Gastroesophageal sphincter (tissue), 4 donors: Measurements from ENCODE around the gene CARMIL3. TPM values are rescaled to one million over a fixed set of nuclear protein-coding genes. Genes with fewer than 3 reads are reported as not detected.
"Not testable (repeated sequence)": the region's sequence is repeated elsewhere in the genome, so short reads cannot be mapped to it uniquely, and the experiment has no call there.

Source experiments
- ATAC-seq: fragments of 150-250 bp; one replicate; pipeline ENCODE4 v1.9.1; 2016; ENCODE audit warnings: mild to moderate bottlenecking, moderate library complexity
- H3K27ac ChIP-seq, 4 donors: fragments of 200-600 bp; sonication (generic) in 3 of 4; 1 replicate in 3 of 4; 2 replicates in 1 of 4; pipeline ENCODE4 v1.5.1; 2016 to 2019
- H3K27me3 ChIP-seq: fragments of 200-600 bp; sonication (generic); one replicate; pipeline ENCODE4 v1.5.1; 2019
- H3K36me3 ChIP-seq, 2 donors: fragments of 200-600 bp; sonication (generic); one replicate each; pipeline ENCODE4 v1.5.1; 2019; ENCODE audit warnings: control low read depth in 1 of 2
- H3K4me1 ChIP-seq, 3 donors: fragments of 200-600 bp; sonication (generic); 1 replicate in 2 of 3; 2 replicates in 1 of 3; pipeline ENCODE4 v1.5.1; 2016 to 2019; ENCODE audit warnings: control low read depth in 2 of 3
- H3K4me3 ChIP-seq, 2 donors: fragments of 200-600 bp; sonication (generic); one replicate each; pipeline ENCODE4 v1.5.1; 2019; ENCODE audit warnings: mild to moderate bottlenecking in 1 of 2, moderate library complexity in 1 of 2
- H3K9me3 ChIP-seq, 3 donors: fragments of 200-600 bp; sonication (generic); one replicate each; pipeline ENCODE4 v1.5.1; 2017 to 2019; ENCODE audit warnings: control low read depth in 2 of 3
- EP300 ChIP-seq: sonication (generic); formaldehyde crosslinking; IDR thresholded peaks from one replicate; pipeline ENCODE4 v1.6.1; 2017; ENCODE audit warnings: antibody characterized with exemption, mild to moderate bottlenecking
- POLR2A ChIP-seq, 2 donors: fragments of 450-650 bp; IDR thresholded peaks; one replicate each; pipeline ENCODE4 v1.6.1; 2017; ENCODE audit warnings: antibody characterized with exemption in 2 of 2, mild to moderate bottlenecking in 2 of 2, moderate library complexity in 1 of 2
- POLR2AphosphoS5 ChIP-seq: sonication (generic); formaldehyde crosslinking; IDR thresholded peaks from one replicate; pipeline ENCODE4 v1.6.1; 2017; ENCODE audit warnings: antibody characterized with exemption
- whole genome bisulfite sequencing, 2 donors: methylation state at CpG; one replicate each; pipeline ENCODE4 v1.1.5; 2018; ENCODE audit warnings: low coverage in 1 of 2; 5-methylcytosine and 5-hydroxymethylcytosine counted together
- total RNA-seq, 4 donors: library from RNA; depleted of rRNA; stranded (reverse); fragments of >200 nt; gene quantifications; one replicate each; pipeline ENCODE4 v1.1.0, GENCODE V29; 2016
- TF ChIP-seq, protein P1 (sequence below), 4 experiments: fragments of 200-600 bp in 2 of 4; fragments of 450-650 bp in 2 of 4; sonication (generic) in 1 of 4; IDR thresholded peaks; one replicate each; pipeline ENCODE4 v1.5.1; 2017 to 2019; ENCODE audit warnings: antibody characterized with exemption in 4 of 4, mild to moderate bottlenecking in 2 of 4, moderate library complexity in 2 of 4

CARMIL3 gene
- total RNA-seq, 4 donors from 2014 or later: 0.12 to 0.47 (median 0.17) TPM; not detected in 1

DNA sequence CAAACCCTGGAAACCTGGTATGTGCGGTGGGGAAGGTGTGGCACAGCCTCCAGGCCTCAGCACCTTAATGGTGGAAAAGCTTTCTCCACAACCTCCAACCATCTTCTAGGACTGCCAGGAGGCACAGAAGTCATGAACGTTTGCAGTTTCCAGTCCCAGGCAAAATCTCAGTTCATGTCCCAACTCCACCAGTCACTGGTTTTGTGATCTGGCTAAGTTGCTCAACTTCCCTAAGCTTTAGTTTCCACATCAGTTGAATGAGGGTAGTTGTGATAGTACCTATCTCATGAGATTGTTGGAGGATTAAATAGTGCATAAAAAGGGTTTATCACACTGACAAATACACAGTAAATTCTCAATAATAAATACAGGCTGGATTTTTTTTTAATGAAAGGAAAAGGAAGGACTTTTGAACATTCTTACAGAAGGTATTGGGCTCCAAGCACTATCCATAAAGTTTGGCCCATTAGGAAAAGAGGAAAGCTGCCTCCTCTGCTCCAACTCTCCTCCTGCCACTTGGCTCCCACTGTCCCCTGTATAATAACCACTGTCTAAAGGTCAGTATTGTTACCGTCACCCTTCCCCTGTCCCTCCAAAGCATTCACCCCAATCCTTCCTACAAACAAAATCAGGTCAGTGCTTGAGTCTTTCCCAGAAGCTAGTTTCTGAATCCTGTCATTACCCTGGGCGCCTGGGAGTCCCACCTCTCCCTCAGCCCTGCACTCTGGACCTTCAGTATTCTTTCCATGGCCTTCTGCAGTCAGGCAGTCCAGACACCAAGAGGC lies 48.6 kb downstream of the CARMIL3 start:
- Histone ChIP-seq H3K27me3 (no peaks in the 10 kb centered on the region), H3K4me1 (peaks cover 0 to 5% (median 2%) of the 10 kb centered on the region in 3 donors), H3K36me3 (peaks cover 0 to 54% of the 10 kb centered on the region in 2 donors), H3K9me3 (no peaks in the 10 kb centered on the region), H3K4me3 (no peak overlapping the region), H3K27ac (no peak overlapping the region)
- 83 to 100% methylated on average over 1 to 3 of the region's 4 CpGs for WGBS, 2 donors
- ATAC-seq: no peak
- TF ChIP-seq, protein P1, sequence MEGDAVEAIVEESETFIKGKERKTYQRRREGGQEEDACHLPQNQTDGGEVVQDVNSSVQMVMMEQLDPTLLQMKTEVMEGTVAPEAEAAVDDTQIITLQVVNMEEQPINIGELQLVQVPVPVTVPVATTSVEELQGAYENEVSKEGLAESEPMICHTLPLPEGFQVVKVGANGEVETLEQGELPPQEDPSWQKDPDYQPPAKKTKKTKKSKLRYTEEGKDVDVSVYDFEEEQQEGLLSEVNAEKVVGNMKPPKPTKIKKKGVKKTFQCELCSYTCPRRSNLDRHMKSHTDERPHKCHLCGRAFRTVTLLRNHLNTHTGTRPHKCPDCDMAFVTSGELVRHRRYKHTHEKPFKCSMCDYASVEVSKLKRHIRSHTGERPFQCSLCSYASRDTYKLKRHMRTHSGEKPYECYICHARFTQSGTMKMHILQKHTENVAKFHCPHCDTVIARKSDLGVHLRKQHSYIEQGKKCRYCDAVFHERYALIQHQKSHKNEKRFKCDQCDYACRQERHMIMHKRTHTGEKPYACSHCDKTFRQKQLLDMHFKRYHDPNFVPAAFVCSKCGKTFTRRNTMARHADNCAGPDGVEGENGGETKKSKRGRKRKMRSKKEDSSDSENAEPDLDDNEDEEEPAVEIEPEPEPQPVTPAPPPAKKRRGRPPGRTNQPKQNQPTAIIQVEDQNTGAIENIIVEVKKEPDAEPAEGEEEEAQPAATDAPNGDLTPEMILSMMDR (IDR thresholded peaks at IDR 0.05): no peak
- no peak for TF ChIP-seq EP300
- TF ChIP-seq POLR2AphosphoS5: no peak
- TF ChIP-seq POLR2A (IDR thresholded peaks at IDR 0.05): no peak

DNA sequence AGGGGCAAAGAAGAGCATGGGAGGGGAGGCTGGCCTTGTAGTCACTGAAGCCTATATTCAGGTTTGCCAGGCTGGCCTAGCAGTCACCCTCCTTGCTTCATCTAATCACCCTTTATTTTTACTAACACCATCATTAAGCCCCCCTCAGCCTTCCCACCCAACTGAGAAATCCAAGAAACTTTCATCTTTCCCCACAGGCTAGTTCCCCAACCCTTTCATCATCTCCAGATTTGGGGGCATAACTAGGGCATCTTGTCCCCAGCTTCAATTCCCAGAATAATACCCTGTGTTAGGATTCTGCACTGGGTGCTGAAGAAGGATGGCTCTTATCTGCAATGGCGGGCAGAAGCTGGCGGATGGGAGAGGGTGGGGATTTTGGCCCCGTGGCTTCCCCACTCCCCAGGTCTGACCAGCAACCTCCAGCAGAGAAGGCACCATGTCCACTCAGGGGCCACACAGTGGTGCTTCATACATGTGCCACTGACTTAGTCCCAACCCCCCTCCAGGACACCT lies 49.2 kb downstream of the CARMIL3 start:
- H3K9me3 ChIP-seq: no peaks in the 10 kb centered on the region
- no peaks in the 10 kb centered on the region for H3K4me1 ChIP-seq
- TF ChIP-seq POLR2AphosphoS5: no peak
- H3K4me3 ChIP-seq: no peak overlapping the region
- peaks cover 0 to 54% of the 10 kb centered on the region in 2 donors for H3K36me3 ChIP-seq
- no peak overlapping the region for H3K27ac ChIP-seq
- WGBS, 2 donors: no CpG with 5 or more reads among the region's 3 CpGs
- no peak for ATAC-seq
- H3K27me3 ChIP-seq: no peaks in the 10 kb centered on the region

DNA sequence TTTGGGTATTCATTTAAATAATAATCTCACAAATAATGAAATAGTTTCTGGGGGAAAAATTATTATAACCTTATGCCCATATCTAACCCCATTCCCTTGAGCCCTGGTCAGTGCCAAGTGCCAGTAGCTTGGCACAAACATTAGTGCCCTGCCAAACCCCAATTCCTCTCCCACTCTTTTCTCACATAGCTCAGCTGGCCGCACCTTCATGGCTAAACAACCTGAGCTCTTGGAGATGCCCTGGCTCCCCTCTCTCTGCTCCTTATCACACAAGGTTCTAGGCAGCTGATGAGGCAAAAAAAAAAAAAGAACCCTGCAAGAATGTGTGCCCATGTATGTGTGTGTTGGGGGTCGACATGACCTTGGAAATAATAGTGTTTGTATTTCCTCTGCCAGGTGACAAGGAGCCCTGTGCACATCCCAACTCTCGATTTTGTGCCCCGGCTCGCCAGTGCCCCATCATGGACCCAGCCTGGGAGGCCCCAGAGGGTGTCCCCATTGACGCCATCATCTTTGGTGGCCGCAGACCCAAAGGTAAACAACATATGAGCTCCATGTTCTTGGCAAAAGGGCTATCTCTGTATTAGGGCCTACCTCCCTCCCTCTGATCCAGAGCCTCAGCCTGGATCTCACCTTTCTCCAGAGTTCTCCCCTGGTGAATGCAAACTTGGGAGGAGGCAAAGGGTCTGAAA lies 50.7 kb downstream of the CARMIL3 start:
- no peak for ATAC-seq
- TF ChIP-seq, protein P1 (IDR thresholded peaks at IDR 0.05): no peak
- TF ChIP-seq POLR2A (IDR thresholded peaks at IDR 0.05): no peak
- TF ChIP-seq EP300: no peak
- TF ChIP-seq POLR2AphosphoS5: no peak
- H3K27ac ChIP-seq: no peak overlapping the region
- no peaks in the 10 kb centered on the region for H3K9me3 ChIP-seq
- WGBS, 2 donors: 93 to 100% methylated on average over 5 to 6 of the region's 7 CpGs
- no peaks in the 10 kb centered on the region for H3K27me3 ChIP-seq
- peaks cover 0 to 54% of the 10 kb centered on the region in 2 donors for H3K36me3 ChIP-seq
- no peak overlapping the region for H3K4me3 ChIP-seq
- no peaks in the 10 kb centered on the region for H3K4me1 ChIP-seq

DNA sequence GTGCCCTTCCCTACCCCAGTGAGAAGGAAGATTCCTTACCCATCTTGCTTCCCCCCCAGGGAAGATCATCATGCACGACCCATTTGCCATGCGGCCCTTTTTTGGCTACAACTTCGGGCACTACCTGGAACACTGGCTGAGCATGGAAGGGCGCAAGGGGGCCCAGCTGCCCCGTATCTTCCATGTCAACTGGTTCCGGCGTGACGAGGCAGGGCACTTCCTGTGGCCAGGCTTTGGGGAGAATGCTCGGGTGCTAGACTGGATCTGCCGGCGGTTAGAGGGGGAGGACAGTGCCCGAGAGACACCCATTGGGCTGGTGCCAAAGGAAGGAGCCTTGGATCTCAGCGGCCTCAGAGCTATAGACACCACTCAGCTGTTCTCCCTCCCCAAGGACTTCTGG lies 51.6 kb downstream of the CARMIL3 start:
- ATAC-seq: no peak
- TF ChIP-seq EP300: no peak
- TF ChIP-seq, protein P1 (IDR thresholded peaks at IDR 0.05): no peak
- no peak for TF ChIP-seq POLR2AphosphoS5
- no peak for TF ChIP-seq POLR2A (IDR thresholded peaks at IDR 0.05)
- Histone ChIP-seq H3K27me3 (no peaks in the 10 kb centered on the region), H3K4me1 (peaks cover 0 to 3% (median 0%) of the 10 kb centered on the region in 3 donors), H3K27ac (no peak overlapping the region), H3K36me3 (peaks cover 0 to 45% of the 10 kb centered on the region in 2 donors), H3K9me3 (no peaks in the 10 kb centered on the region), H3K4me3 (no peak overlapping the region)
- 86% methylated on average over 5 of the region's 13 CpGs; no CpG with 5 or more reads in 1 of the 2 donors for WGBS, 2 donors

DNA sequence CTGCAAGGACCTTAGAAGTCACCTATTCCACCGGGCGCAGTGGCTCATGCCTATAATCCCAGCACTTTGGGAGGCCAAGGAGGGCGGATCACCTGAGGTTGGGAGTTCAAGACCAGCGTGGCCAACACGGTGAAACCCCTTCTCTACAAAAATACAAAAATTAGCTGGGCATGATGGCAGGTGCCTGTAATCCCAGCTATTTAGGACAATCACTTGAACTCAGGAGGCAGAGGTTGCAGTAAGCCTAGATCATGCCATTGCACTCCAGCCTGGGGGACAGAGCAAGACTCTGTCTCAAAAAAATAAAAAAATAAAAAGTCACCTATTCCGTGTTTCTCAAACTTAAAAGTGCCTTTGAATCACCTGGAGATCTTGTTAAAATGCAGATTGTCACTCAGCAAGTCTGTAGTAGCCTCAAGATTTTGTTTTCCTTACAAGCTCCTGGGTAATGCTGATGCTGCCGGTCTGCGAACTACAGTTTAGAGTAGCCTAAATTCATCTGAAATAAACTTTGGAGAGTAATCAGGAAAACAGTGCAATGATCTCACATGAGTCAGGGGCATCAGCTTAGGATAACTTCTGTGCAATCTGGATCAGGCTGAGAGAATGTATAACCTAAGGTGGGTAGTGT lies 53.9 kb downstream of the CARMIL3 start:
- not testable (repeated sequence) for H3K27ac ChIP-seq, H3K27me3 ChIP-seq, H3K9me3 ChIP-seq, ATAC-seq, H3K4me3 ChIP-seq
- Histone ChIP-seq H3K4me1 (peaks cover 0 to 11% (median 0%) of the 10 kb centered on the region in 3 donors), H3K36me3 (peaks cover 0 to 22% of the 10 kb centered on the region in 2 donors)
- 57 to 84% methylated on average over 1 to 8 of the region's 8 CpGs for WGBS, 2 donors
